ENCODE results near the gene USF3.

The USF3 gene

GRCh38 chr3:113630956-113631542 is 65.4 kb downstream of the USF3 start:
- H3K27me3 ChIP-seq (ENCODE audit: insufficient read depth, low read length, poor library complexity, severe bottlenecking), result no peaks in the 10 kb centered on the region
- H4K20me1 ChIP-seq (ENCODE audit: insufficient read depth, low read length, poor library complexity, severe bottlenecking), result no peaks in the 10 kb centered on the region
- no peak overlapping the region for H3K4me2 ChIP-seq (ENCODE audit: low read depth, low read length, poor library complexity, severe bottlenecking)
- H3K4me3 ChIP-seq (ENCODE audit: low read length, poor library complexity, severe bottlenecking), result no peak overlapping the region
- no peaks in the 10 kb centered on the region for H3K4me1 ChIP-seq (ENCODE audit: insufficient read depth, low read length, poor library complexity, severe bottlenecking)
- no peaks in the 10 kb centered on the region for H3K79me2 ChIP-seq (ENCODE audit: insufficient read depth, low read length)
- H3K36me3 ChIP-seq (ENCODE audit: insufficient read depth, low read length), result no peaks in the 10 kb centered on the region; the same call in 1 of the 2 replicates
- H2AFZ ChIP-seq (ENCODE audit: low read length), result no peak overlapping the region
- H3K9me3 ChIP-seq (ENCODE audit: insufficient read depth, low read depth, low read length), result no peaks in the 10 kb centered on the region
- no peaks in the 10 kb centered on the region for H3F3A ChIP-seq (ENCODE audit: low read depth)
- no peak overlapping the region for H3K9ac ChIP-seq (ENCODE audit: low read depth, low read length, poor library complexity, severe bottlenecking)
- TF ChIP-seq CTCF (conservative IDR thresholded peaks at IDR 0.05; ENCODE audit: low read length), result no peak
- no peak for TF ChIP-seq EZH2phosphoT487 (IDR thresholded peaks at IDR 0.05; ENCODE audit: borderline replicate concordance)
- H3K9me2 ChIP-seq (replicated peaks; ENCODE audit: low read depth, low read length), result no peaks in the 10 kb centered on the region

DNA sequence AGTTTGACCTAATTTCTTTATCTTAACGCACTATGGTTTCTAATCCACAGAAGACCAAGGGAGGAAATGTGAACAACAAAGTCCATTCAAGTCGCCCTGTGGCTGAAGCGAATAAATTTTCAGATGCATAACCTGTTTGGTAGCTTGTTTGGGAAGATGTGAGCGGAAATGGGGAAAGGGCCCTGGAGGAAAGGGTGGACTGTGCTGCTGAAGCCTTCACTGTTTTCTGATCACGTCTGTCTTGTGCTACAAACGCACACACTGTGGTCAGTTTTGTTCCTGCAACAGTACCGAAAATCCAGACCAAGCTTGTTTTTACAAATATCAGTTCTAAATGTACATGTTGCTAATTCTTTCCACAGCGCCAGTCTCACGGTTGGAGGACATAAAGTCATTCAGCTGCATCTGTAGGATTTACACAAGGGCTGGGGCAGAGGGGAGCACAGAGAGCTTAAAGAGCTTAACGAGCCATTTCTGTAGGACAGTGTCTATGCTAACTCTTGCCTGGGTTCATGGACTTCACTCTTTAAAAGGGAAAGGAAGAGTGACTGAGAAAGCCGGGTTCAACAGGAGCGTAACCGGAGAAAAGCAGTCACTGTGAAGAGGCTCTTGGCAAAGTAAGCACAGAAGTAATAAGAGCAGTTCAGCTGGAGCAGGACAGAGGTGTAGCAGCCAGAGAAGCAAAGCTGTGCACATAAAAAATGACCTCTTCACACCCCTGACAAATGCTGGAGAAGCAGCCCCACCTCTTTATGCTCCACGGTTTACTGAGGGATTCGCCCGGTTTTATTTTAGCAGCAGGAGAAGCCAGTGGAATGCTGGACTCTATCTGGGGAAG is 66.6 kb downstream of the USF3 start:
- Histone ChIP-seq H3K9me3 (ENCODE audit: insufficient read depth, low read depth, low read length) (no peaks in the 10 kb centered on the region), H3K79me2 (ENCODE audit: insufficient read depth, low read length) (no peaks in the 10 kb centered on the region), H3K9ac (ENCODE audit: low read depth, low read length, poor library complexity, severe bottlenecking) (no peak overlapping the region), H3K9me2 (replicated peaks; ENCODE audit: low read depth, low read length) (no peaks in the 10 kb centered on the region), H2AFZ (ENCODE audit: low read length) (no peak overlapping the region), H4K20me1 (ENCODE audit: insufficient read depth, low read length, poor library complexity, severe bottlenecking) (no peaks in the 10 kb centered on the region), H3K4me3 (ENCODE audit: low read length, poor library complexity, severe bottlenecking) (no peak overlapping the region), H3K4me2 (ENCODE audit: low read depth, low read length, poor library complexity, severe bottlenecking) (no peak overlapping the region), H3K4me1 (ENCODE audit: insufficient read depth, low read length, poor library complexity, severe bottlenecking) (no peaks in the 10 kb centered on the region), H3K27me3 (ENCODE audit: insufficient read depth, low read length, poor library complexity, severe bottlenecking) (no peaks in the 10 kb centered on the region), H3K36me3 (ENCODE audit: insufficient read depth, low read length) (no peaks in the 10 kb centered on the region; the same call in 1 of the 2 replicates), H3F3A (ENCODE audit: low read depth) (no peaks in the 10 kb centered on the region)
- no peak for TF ChIP-seq CTCF (conservative IDR thresholded peaks at IDR 0.05; ENCODE audit: low read length)
- TF ChIP-seq EZH2phosphoT487 (IDR thresholded peaks at IDR 0.05; ENCODE audit: borderline replicate concordance), result no peak

- Histone ChIP-seq H3K4me2 (ENCODE audit: low read depth, low read length, poor library complexity, severe bottlenecking) (no peak overlapping the region), H3K27me3 (ENCODE audit: insufficient read depth, low read length, poor library complexity, severe bottlenecking) (no peaks in the 10 kb centered on the region), H3K9me2 (replicated peaks; ENCODE audit: low read depth, low read length) (no peaks in the 10 kb centered on the region), H3K36me3 (ENCODE audit: insufficient read depth, low read length) (no peaks in the 10 kb centered on the region; the same call in 1 of the 2 replicates), H3K4me1 (ENCODE audit: insufficient read depth, low read length, poor library complexity, severe bottlenecking) (no peaks in the 10 kb centered on the region), H3F3A (ENCODE audit: low read depth) (no peaks in the 10 kb centered on the region), H4K20me1 (ENCODE audit: insufficient read depth, low read length, poor library complexity, severe bottlenecking) (no peaks in the 10 kb centered on the region), H3K4me3 (ENCODE audit: low read length, poor library complexity, severe bottlenecking) (no peak overlapping the region), H3K9ac (ENCODE audit: low read depth, low read length, poor library complexity, severe bottlenecking) (no peak overlapping the region), H3K9me3 (ENCODE audit: insufficient read depth, low read depth, low read length) (no peaks in the 10 kb centered on the region), H3K79me2 (ENCODE audit: insufficient read depth, low read length) (no peaks in the 10 kb centered on the region), H2AFZ (ENCODE audit: low read length) (no peak overlapping the region)
- TF ChIP-seq CTCF (conservative IDR thresholded peaks at IDR 0.05; ENCODE audit: low read length), result no peak
- no peak for TF ChIP-seq EZH2phosphoT487 (IDR thresholded peaks at IDR 0.05; ENCODE audit: borderline replicate concordance)
These were observed 67.7 kb downstream of the USF3 start for GRCh38 chr3:113628788-113629187.
